HEK293 (cell line): Measurements from ENCODE around the gene RNF166.

ENCODE experiments used
- CTCF ChIA-PET: fragments of 350-600 bp; formaldehyde crosslinking; extraction: SDS; loops from one replicate; lab custom pipeline; 2021; ENCODE audit warnings: antibody characterized with exemption; lab: Yijun Ruan, JAX
- POLR2A ChIA-PET: fragments of 300-600 bp; formaldehyde crosslinking; extraction: SDS; loops from one replicate; lab custom pipeline; 2020; ENCODE audit warnings: antibody characterized with exemption, inconsistent platforms; lab: Yijun Ruan, JAX
- H3K27ac ChIP-seq: fragments of 200-500 bp; sonication (Bioruptor generic); 2 replicates; pipeline ENCODE4 v1.5.1; 2014; ENCODE audit warnings: low read depth, low read length, control low read depth, inconsistent platforms; ENCODE audit errors: extremely low read depth
- H3K36me3 ChIP-seq, 2 experiments: fragments of 200-500 bp in 1 of 2; sonication (Bioruptor generic) in 1 of 2; 1 replicate in 1 of 2; 2 replicates in 1 of 2; pipeline ENCODE4 v1.5.1; 2014 to 2017; ENCODE audit warnings: inconsistent platforms in 2 of 2, low read length in 2 of 2; ENCODE audit not compliant: control insufficient read depth in 2 of 2, insufficient read depth in 1 of 2
- H3K4me1 ChIP-seq: fragments of 200-500 bp; sonication (Bioruptor generic); 2 replicates; pipeline ENCODE4 v1.5.1; 2014; ENCODE audit warnings: mild to moderate bottlenecking, low read length, inconsistent platforms; ENCODE audit not compliant: control insufficient read depth, insufficient read depth
- H3K4me3 ChIP-seq: 2 replicates; pipeline ENCODE4 v1.5.1; 2011; ENCODE audit warnings: low read depth, mild to moderate bottlenecking, control low read depth, low read length, moderate library complexity
- H3K9me3 ChIP-seq: fragments of 200-500 bp; sonication (Bioruptor generic); 2 replicates; pipeline ENCODE4 v1.5.1; 2014; ENCODE audit warnings: low read depth, low read length, inconsistent platforms; ENCODE audit not compliant: control insufficient read depth, insufficient read depth
- GLI2 ChIP-seq: fragments of 450-650 bp; formaldehyde crosslinking; IDR thresholded peaks from 2 replicates; pipeline ENCODE4; 2017; ENCODE audit warnings: missing biosample characterization, missing genetic modification characterization, low read depth, borderline replicate concordance
- INSM2 ChIP-seq: fragments of 450-650 bp; formaldehyde crosslinking; IDR thresholded peaks from 2 replicates; pipeline ENCODE4 v1.5.1; 2016; ENCODE audit warnings: missing biosample characterization, missing genetic modification characterization
- KLF1 ChIP-seq: fragments of 450-650 bp; formaldehyde crosslinking; IDR thresholded peaks from 2 replicates; pipeline ENCODE4 v1.5.1; 2016; ENCODE audit warnings: missing biosample characterization, missing genetic modification characterization
- KLF10 ChIP-seq: fragments of 450-650 bp; IDR thresholded peaks from 2 replicates; pipeline ENCODE4 v1.5.1; 2018; ENCODE audit warnings: missing biosample characterization, mild to moderate bottlenecking, missing genetic modification characterization
- REST ChIP-seq: fragments of 450-650 bp; formaldehyde crosslinking; IDR thresholded peaks from 2 replicates; pipeline ENCODE4 v1.5.1; 2016; ENCODE audit warnings: missing biosample characterization, missing genetic modification characterization
- TSHZ1 ChIP-seq: fragments of 450-650 bp; formaldehyde crosslinking; IDR thresholded peaks from 2 replicates; pipeline ENCODE4 v1.5.1; 2016; ENCODE audit warnings: missing biosample characterization, missing genetic modification characterization, borderline replicate concordance
- ZBTB1 ChIP-seq: fragments of 450-650 bp; formaldehyde crosslinking; IDR thresholded peaks from 2 replicates; pipeline ENCODE4 v1.5.1; 2016; ENCODE audit warnings: missing biosample characterization, missing genetic modification characterization
- ZBTB20 ChIP-seq: fragments of 450-650 bp; formaldehyde crosslinking; IDR thresholded peaks from 2 replicates; pipeline ENCODE4 v1.5.1; 2016; ENCODE audit warnings: missing biosample characterization, missing genetic modification characterization
- ZFP69B ChIP-seq: fragments of 450-650 bp; formaldehyde crosslinking; IDR thresholded peaks from 2 replicates; pipeline ENCODE4 v1.5.1; 2016; ENCODE audit warnings: missing biosample characterization, missing genetic modification characterization
- ZNF18 ChIP-seq: fragments of 450-650 bp; formaldehyde crosslinking; IDR thresholded peaks from 2 replicates; pipeline ENCODE4 v1.5.1; 2016; ENCODE audit warnings: missing biosample characterization, missing genetic modification characterization
- ZNF184 ChIP-seq: fragments of 450-650 bp; IDR thresholded peaks from 2 replicates; pipeline ENCODE4 v1.5.1; 2018; ENCODE audit warnings: missing biosample characterization, mild to moderate bottlenecking, missing genetic modification characterization
- ZNF211 ChIP-seq: fragments of 450-650 bp; formaldehyde crosslinking; IDR thresholded peaks from 2 replicates; pipeline ENCODE4 v1.5.1; 2016; ENCODE audit warnings: low read depth, missing biosample characterization, missing genetic modification characterization
- ZNF221 ChIP-seq: fragments of 450-650 bp; formaldehyde crosslinking; IDR thresholded peaks from 2 replicates; pipeline ENCODE4 v1.5.1; 2017; ENCODE audit warnings: missing biosample characterization, missing genetic modification characterization, borderline replicate concordance
- ZNF248 ChIP-seq: fragments of 450-650 bp; formaldehyde crosslinking; IDR thresholded peaks from 2 replicates; pipeline ENCODE4 v1.5.1; 2017; ENCODE audit warnings: missing biosample characterization, missing genetic modification characterization
- ZNF48 ChIP-seq: fragments of 450-650 bp; formaldehyde crosslinking; IDR thresholded peaks from 2 replicates; pipeline ENCODE4 v1.5.1; 2016; ENCODE audit warnings: missing biosample characterization, missing genetic modification characterization
- ZNF514 ChIP-seq: fragments of 450-650 bp; formaldehyde crosslinking; IDR thresholded peaks from 2 replicates; pipeline ENCODE4 v1.5.1; 2016; ENCODE audit warnings: missing biosample characterization, missing genetic modification characterization
- ZNF530 ChIP-seq: fragments of 450-650 bp; formaldehyde crosslinking; IDR thresholded peaks from 2 replicates; pipeline ENCODE4 v1.5.1; 2016; ENCODE audit warnings: low read depth, missing biosample characterization, missing genetic modification characterization
- ZNF580 ChIP-seq: fragments of 450-650 bp; formaldehyde crosslinking; IDR thresholded peaks from 2 replicates; pipeline ENCODE4 v1.5.1; 2016; ENCODE audit warnings: missing biosample characterization, missing genetic modification characterization
- ZNF610 ChIP-seq: fragments of 450-650 bp; formaldehyde crosslinking; IDR thresholded peaks from 2 replicates; pipeline ENCODE4 v1.5.1; 2016; ENCODE audit warnings: missing biosample characterization, missing genetic modification characterization, borderline replicate concordance
- ZNF658 ChIP-seq: fragments of 450-650 bp; formaldehyde crosslinking; IDR thresholded peaks from 2 replicates; pipeline ENCODE4; 2016; ENCODE audit warnings: missing biosample characterization, missing genetic modification characterization
- ZNF747 ChIP-seq: fragments of 450-650 bp; formaldehyde crosslinking; IDR thresholded peaks from 2 replicates; pipeline ENCODE4 v1.5.1; 2016; ENCODE audit warnings: missing biosample characterization, missing genetic modification characterization
- ZNF837 ChIP-seq: fragments of 450-650 bp; formaldehyde crosslinking; IDR thresholded peaks from 2 replicates; pipeline ENCODE4 v1.5.1; 2016; ENCODE audit warnings: missing biosample characterization, missing genetic modification characterization

Gene RNF166

GRCh38 chr16:88726981-88727380, 20.8 kb upstream of the RNF166 start:
- TF ChIP-seq ZNF18 (tag by site-specific recombination) (no peak), ZBTB20 (tag by site-specific recombination) (no peak), GLI2 (tag by site-specific recombination) (no peak), ZNF530 (tag by site-specific recombination) (no peak), ZNF837 (tag by site-specific recombination) (no peak), KLF10 (tag by site-specific recombination) (no peak), INSM2 (tag by site-specific recombination) (no peak), ZNF747 (tag by site-specific recombination) (no peak), ZNF248 (tag by site-specific recombination) (no peak), ZFP69B (tag by site-specific recombination) (no peak), ZNF221 (no peak), ZNF514 (no peak), ZBTB1 (tag by site-specific recombination) (no peak)
- Histone ChIP-seq H3K27ac (no peak overlapping the region), H3K4me3 (no peak overlapping the region), H3K36me3 (peaks cover 0 to 68% of the 10 kb centered on the region in 2 experiments; a peak in 2 of 3 replicates), H3K4me1 (no peaks in the 10 kb centered on the region), H3K9me3 (no peaks in the 10 kb centered on the region)
- ChIA-PET CTCF (no interaction called here), POLR2A (no interaction called here)

- TF ChIP-seq REST (no peak), ZNF610 (no peak), KLF1 (tag by site-specific recombination) (no peak), ZNF184 (no peak), ZNF658 (tag by site-specific recombination) (no peak), ZNF211 (tag by site-specific recombination) (no peak), TSHZ1 (tag by site-specific recombination) (no peak), ZNF248 (tag by site-specific recombination) (no peak), ZNF580 (tag by site-specific recombination) (no peak), ZNF48 (tag by site-specific recombination) (no peak)
- Histone ChIP-seq H3K9me3 (no peaks in the 10 kb centered on the region), H3K36me3 (peaks cover 0 to 72% of the 10 kb centered on the region in 2 experiments; a peak in 2 of 3 replicates), H3K4me1 (no peaks in the 10 kb centered on the region), H3K4me3 (no peak overlapping the region), H3K27ac (no peak overlapping the region)
- ChIA-PET CTCF (no interaction called here), POLR2A (no interaction called here)
Measured at GRCh38 chr16:88726408-88726749, 20.2 kb upstream of the RNF166 start.
